HepG2 (cell line): Measurements from ENCODE around the gene NKX1-1. TPM values are rescaled to one million over a fixed set of nuclear protein-coding genes. Genes with fewer than 3 reads are reported as not detected.

ENCODE experiments used
- polyA plus RNA-seq, 8 experiments: library from polyadenylated mRNA; depleted of rRNA in 3 of 8; stranded (reverse) in 7 of 8; unstranded in 1 of 8; fragments of >200 nt; fragmentation: Illumina TruSeq in 4 of 8; extraction: Trizol in 4 of 8; gene quantifications; 2 replicates each; pipeline versions ENCODE4 v1.2.1 to v1.2.3, GENCODE V29; 2011 to 2016; ENCODE audit warnings: low read depth in 4 of 8, missing spikeins in 1 of 8, mixed read lengths in 1 of 8; ENCODE audit not compliant: insufficient read depth in 1 of 8
- total RNA-seq, 5 experiments: library from RNA; depleted of rRNA; stranded (reverse); fragments of >200 nt; fragmentation: Illumina TruSeq; extraction: Trizol; gene quantifications; 2 replicates each; pipeline ENCODE4 v1.2.3, GENCODE V29; 2016; ENCODE audit warnings: low read depth in 1 of 5

The NKX1-1 gene
- total and polyA plus RNA-seq, 2 of the 13 experiments (the other 11 are each of a cell fraction or from before 2014, with no cell fraction given), result not detected

Other genes starting within 250 kb of the NKX1-1 start
- 12.5 and 17.4 TPM in 2 replicates for gene SPON2, start 233.9 kb downstream of the NKX1-1 start, total RNA-seq (2016; rRNA removed; fragmentation: Illumina TruSeq; extraction: Trizol)
- gene SPON2, start 233.9 kb downstream of the NKX1-1 start, polyA plus RNA-seq (2011; rRNA removed), result 55.2 and 80.8 TPM in 2 replicates
- gene CTBP1, start 157.3 kb downstream of the NKX1-1 start, total RNA-seq (2016; rRNA removed; fragmentation: Illumina TruSeq; extraction: Trizol), result 106 and 112 TPM in 2 replicates
- 78.5 and 123 TPM in 2 replicates for gene CTBP1, start 157.3 kb downstream of the NKX1-1 start, polyA plus RNA-seq (2011; rRNA removed)
- gene MAEA, start 116.6 kb downstream of the NKX1-1 start, total RNA-seq (2016; rRNA removed; fragmentation: Illumina TruSeq; extraction: Trizol), result 52.0 and 65.2 TPM in 2 replicates
- 57.1 and 60.7 TPM in 2 replicates for gene MAEA, start 116.6 kb downstream of the NKX1-1 start, polyA plus RNA-seq (2011; rRNA removed)
- 4.6 and 4.8 TPM in 2 replicates for gene UVSSA, start 59.2 kb downstream of the NKX1-1 start, total RNA-seq (2016; rRNA removed; fragmentation: Illumina TruSeq; extraction: Trizol)
- 8.4 and 8.6 TPM in 2 replicates for gene UVSSA, start 59.2 kb downstream of the NKX1-1 start, polyA plus RNA-seq (2011; rRNA removed)